Tibial nerve (tissue), 4 donors: ENCODE measurements around the gene SYNPO. TPM values are rescaled to one million over a fixed set of nuclear protein-coding genes. Genes with fewer than 3 reads are reported as not detected.

Experiments used
- DNase-seq, 2 donors: peaks; one replicate each; pipeline ENCODE4 v3.0.0-alpha.2; 2019; ENCODE audit warnings: low spot score in 2 of 2
- H3K27ac ChIP-seq, 4 donors: fragments of 200-600 bp; sonication (generic) in 3 of 4; one replicate each; pipeline ENCODE4 v1.5.1; 2017 to 2019; ENCODE audit warnings: mild to moderate bottlenecking in 1 of 4
- H3K27me3 ChIP-seq, 2 donors: fragments of 200-600 bp; sonication (generic) in 1 of 2; one replicate each; pipeline versions ENCODE4 v1.5.1 to v1.6.0; 2017 to 2019
- H3K36me3 ChIP-seq, 3 donors: fragments of 200-600 bp; sonication (generic); one replicate each; pipeline ENCODE4 v1.5.1; 2018 to 2019
- H3K4me1 ChIP-seq, 4 donors: fragments of 200-600 bp; sonication (generic) in 3 of 4; one replicate each; pipeline ENCODE4 v1.5.1; 2017 to 2019
- H3K4me3 ChIP-seq, 4 donors: fragments of 200-600 bp; sonication (generic) in 3 of 4; one replicate each; pipeline ENCODE4 v1.5.1; 2017 to 2019; ENCODE audit warnings: mild to moderate bottlenecking in 1 of 4, moderate library complexity in 1 of 4
- H3K9me3 ChIP-seq, 4 donors: fragments of 200-600 bp; sonication (generic) in 3 of 4; one replicate each; pipeline ENCODE4 v1.5.1; 2017 to 2019
- EP300 ChIP-seq, 2 donors: sonication (generic); formaldehyde crosslinking; IDR thresholded peaks; one replicate each; pipeline ENCODE4 v1.6.1; 2017; ENCODE audit warnings: antibody characterized with exemption in 2 of 2, mild to moderate bottlenecking in 1 of 2
- POLR2A ChIP-seq, 2 donors: fragments of 450-650 bp; IDR thresholded peaks; one replicate each; pipeline ENCODE4 v1.6.1; 2017; ENCODE audit warnings: antibody characterized with exemption in 2 of 2, mild to moderate bottlenecking in 2 of 2, moderate library complexity in 2 of 2
- WGBS, 2 donors: methylation state at CpG; one replicate each; pipeline ENCODE4 v1.1.5; 2018; 5-methylcytosine and 5-hydroxymethylcytosine counted together
- total RNA-seq, 4 donors: library from RNA; depleted of rRNA; stranded (reverse); fragments of >200 nt; gene quantifications; one replicate each; pipeline ENCODE4 v1.1.0, GENCODE V29; 2016
- TF ChIP-seq, protein P1 (sequence below), 5 experiments: fragments of 200-600 bp in 3 of 5; fragments of 450-650 bp in 2 of 5; sonication (generic) in 3 of 5; IDR thresholded peaks; one replicate each; pipeline ENCODE4 v1.5.1; 2016 to 2019; ENCODE audit warnings: antibody characterized with exemption in 5 of 5, mild to moderate bottlenecking in 3 of 5, moderate library complexity in 2 of 5

The SYNPO gene
- total RNA-seq, 4 donors from 2014 or later = 58.4 to 71.5 (median 63.5) TPM

DNA sequence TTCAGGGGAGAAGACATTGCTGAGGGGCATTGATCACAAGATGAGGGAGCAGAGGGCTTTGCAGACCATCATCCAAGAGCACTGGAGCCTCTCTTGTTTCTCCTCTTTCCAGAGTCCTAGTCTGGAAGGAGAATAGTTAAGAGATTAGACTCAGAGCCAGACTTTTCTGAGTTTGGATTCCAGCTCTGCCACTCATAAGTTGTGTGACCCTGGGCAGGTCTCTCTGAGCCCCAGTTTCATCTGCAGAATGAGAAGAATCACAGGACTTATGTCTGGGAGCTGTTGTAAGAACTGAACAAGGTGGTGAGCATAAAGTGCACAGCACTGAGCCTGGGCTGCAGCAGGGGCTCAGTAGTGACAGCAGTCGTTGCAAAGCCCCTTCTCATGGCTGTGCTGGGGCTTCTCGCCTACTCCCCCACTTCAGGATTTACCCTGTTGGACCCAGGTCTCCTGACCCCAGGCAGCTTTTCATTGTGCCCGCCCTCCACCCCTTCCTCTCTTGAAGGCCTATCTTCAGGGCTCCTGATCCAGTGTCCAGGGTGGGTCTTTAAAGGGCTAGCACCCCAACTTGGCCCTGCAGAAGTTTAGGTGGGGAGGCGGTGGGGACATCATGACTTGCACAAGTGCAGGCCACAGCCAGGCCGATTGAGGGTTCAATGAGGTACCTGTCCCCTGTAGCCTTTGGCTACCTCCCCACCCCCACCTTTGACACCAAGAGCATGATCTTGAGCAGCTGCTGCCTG is 1.5 kb downstream of the SYNPO start:
- TF ChIP-seq EP300 (IDR thresholded peaks at IDR 0.05) = no peak
- TF ChIP-seq, protein P1, sequence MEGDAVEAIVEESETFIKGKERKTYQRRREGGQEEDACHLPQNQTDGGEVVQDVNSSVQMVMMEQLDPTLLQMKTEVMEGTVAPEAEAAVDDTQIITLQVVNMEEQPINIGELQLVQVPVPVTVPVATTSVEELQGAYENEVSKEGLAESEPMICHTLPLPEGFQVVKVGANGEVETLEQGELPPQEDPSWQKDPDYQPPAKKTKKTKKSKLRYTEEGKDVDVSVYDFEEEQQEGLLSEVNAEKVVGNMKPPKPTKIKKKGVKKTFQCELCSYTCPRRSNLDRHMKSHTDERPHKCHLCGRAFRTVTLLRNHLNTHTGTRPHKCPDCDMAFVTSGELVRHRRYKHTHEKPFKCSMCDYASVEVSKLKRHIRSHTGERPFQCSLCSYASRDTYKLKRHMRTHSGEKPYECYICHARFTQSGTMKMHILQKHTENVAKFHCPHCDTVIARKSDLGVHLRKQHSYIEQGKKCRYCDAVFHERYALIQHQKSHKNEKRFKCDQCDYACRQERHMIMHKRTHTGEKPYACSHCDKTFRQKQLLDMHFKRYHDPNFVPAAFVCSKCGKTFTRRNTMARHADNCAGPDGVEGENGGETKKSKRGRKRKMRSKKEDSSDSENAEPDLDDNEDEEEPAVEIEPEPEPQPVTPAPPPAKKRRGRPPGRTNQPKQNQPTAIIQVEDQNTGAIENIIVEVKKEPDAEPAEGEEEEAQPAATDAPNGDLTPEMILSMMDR (IDR thresholded peaks at IDR 0.05) = no peak
- TF ChIP-seq POLR2A (IDR thresholded peaks at IDR 0.05) = no peak
- DNase-seq = no peak
- Histone ChIP-seq H3K9me3 (no peaks in the 10 kb centered on the region), H3K27ac (peak overlapping the region; percentile 88 to 97 (median 92)), H3K27me3 (no peaks in the 10 kb centered on the region), H3K36me3 (no peaks in the 10 kb centered on the region), H3K4me3 (peak overlapping the region in 1 of 4 donors; percentile 52), H3K4me1 (peaks cover 0 to 100% (median 85%) of the 10 kb centered on the region in 4 donors)
- WGBS, 2 donors = 57 to 61% methylated on average over 5 of the region's 5 CpGs

DNA sequence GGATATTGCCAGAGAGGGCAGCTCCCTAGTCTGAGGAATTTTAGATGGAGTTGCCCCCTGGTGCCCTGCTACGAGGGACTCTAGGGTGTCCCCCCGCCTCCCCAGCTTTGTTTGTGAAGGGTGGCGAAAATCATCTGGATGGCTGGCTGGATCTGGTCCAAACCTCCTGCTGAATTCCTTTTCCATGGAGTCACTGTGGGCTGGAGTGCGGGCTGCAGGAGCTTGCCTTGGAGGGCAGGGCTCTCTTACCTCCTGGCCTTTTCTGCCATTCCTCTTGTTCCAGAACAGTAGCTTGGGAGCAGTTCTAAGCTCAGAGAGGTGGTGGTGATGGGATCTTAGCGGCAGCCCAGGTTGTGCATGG is 2.1 kb downstream of the SYNPO start:
- 5 to 16% methylated on average over 3 to 5 of the region's 5 CpGs for WGBS, 2 donors
- peaks cover 0 to 100% (median 85%) of the 10 kb centered on the region in 4 donors for H3K4me1 ChIP-seq
- peak overlapping the region; percentile 88 to 97 (median 92) for H3K27ac ChIP-seq
- peak overlapping the region in 2 of 4 donors; percentile 8 to 52 for H3K4me3 ChIP-seq
- no peaks in the 10 kb centered on the region for H3K9me3 ChIP-seq
- DNase-seq = peak; percentile 76 to 88
- H3K27me3 ChIP-seq = no peaks in the 10 kb centered on the region
- H3K36me3 ChIP-seq = no peaks in the 10 kb centered on the region
- TF ChIP-seq POLR2A (IDR thresholded peaks at IDR 0.05) (peak in 1 of 2 donors; percentile 27), EP300 (IDR thresholded peaks at IDR 0.05) (peak in 1 of 2 donors; percentile 57)
- TF ChIP-seq, protein P1 (IDR thresholded peaks at IDR 0.05) = no peak

DNA sequence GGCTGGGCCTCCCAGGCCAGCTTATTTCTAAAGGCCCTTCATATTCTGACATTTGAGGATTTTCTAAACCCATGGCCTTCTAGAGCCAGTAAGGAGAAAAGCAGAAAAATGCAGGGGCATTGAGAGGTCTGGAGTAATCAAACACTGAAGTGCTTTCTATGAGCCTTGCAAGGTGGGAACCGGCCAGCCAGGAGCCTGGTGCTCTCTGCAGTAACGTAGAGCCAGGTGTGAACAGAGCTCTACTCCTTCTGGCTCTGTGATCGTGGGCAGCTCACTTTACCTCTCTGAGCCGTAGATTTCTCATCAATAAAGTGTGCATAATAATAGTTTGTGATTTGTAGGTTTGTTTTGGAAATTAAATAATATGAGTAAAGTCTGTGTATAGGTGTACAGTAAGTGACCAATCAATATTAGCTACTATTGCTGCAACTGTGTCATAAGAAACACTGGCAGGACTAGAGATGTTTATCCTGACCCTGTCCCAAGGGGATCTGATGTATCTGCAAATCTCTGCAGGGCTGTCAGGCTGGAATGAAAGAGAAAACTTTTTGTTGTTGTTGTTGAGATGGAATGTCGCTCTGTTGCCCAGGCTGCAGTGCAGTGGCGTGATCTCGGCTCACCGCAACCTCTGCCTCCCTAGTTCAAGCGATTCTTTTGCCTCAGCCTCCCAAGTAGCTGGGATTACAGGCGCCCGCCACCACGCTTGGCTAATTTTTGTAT is 2.7 kb downstream of the SYNPO start:
- peaks cover 0 to 100% (median 86%) of the 10 kb centered on the region in 4 donors for H3K4me1 ChIP-seq
- H3K36me3 ChIP-seq = peaks cover 0 to under 1% (median 0%) of the 10 kb centered on the region in 3 donors
- H3K27me3 ChIP-seq = no peaks in the 10 kb centered on the region
- DNase-seq = no peak
- 68 to 73% methylated on average over 12 of the region's 12 CpGs for WGBS, 2 donors
- no peaks in the 10 kb centered on the region for H3K9me3 ChIP-seq
- peak overlapping the region in 3 of 4 donors; percentile 1 to 52 (median 8) for H3K4me3 ChIP-seq
- H3K27ac ChIP-seq = peak overlapping the region; percentile 88 to 97 (median 92)
- no peak for TF ChIP-seq POLR2A (IDR thresholded peaks at IDR 0.05)
- TF ChIP-seq, protein P1 (IDR thresholded peaks at IDR 0.05) = no peak

DNA sequence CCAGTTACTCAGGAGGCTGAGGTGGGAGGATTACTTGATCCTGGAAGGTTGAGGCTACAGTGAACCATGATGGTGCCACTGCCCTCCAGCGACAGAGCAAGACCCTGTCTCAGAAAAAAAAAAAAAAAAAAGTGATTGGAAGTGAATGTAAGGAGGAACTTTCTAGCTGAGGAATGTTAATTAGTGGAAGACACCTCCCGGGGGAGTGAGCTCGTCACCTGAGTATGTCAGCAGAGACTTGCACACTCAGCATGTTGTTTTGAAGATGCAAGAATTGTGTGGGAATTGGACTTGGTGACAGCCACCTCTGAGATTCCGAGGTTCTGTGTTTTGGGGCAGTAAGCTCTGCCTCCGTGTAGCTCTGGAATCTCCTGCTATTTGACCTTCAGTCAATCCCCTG is 3.6 kb downstream of the SYNPO start:
- WGBS, 2 donors = 66 to 73% methylated on average over 5 of the region's 5 CpGs

More for the DNA sequence above, 3.6 kb downstream of the SYNPO start:
- TF ChIP-seq, protein P1 (IDR thresholded peaks at IDR 0.05) = no peak
- no peak for TF ChIP-seq EP300 (IDR thresholded peaks at IDR 0.05)
- TF ChIP-seq POLR2A (IDR thresholded peaks at IDR 0.05) = no peak
- no peak for DNase-seq
- H3K4me3 ChIP-seq = no peak overlapping the region
- H3K27ac ChIP-seq = peak overlapping the region; percentile 88 to 97 (median 92)
- peaks cover 0 to 100% (median 80%) of the 10 kb centered on the region in 4 donors for H3K4me1 ChIP-seq
- H3K9me3 ChIP-seq = no peaks in the 10 kb centered on the region
- peaks cover 0 to 9% (median 8%) of the 10 kb centered on the region in 3 donors for H3K36me3 ChIP-seq
- no peaks in the 10 kb centered on the region for H3K27me3 ChIP-seq
